Pancreas (tissue), 10 donors: ENCODE measurements around the gene CAMK1D. TPM values are rescaled to one million over a fixed set of nuclear protein-coding genes. Genes with fewer than 3 reads are reported as not detected.
"Not testable (repeated sequence)": the region's sequence is repeated elsewhere in the genome, so short reads cannot be mapped to it uniquely, and the experiment has no call there.

Experiments
- ATAC-seq, 4 donors: fragments of 200-7000 bp; cut with Tn5 transposase; one replicate each; pipeline versions ENCODE4 v1.8.0 to v1.9.1; 2020; ENCODE audit warnings: mild to moderate bottlenecking in 4 of 4, moderate library complexity in 4 of 4
- DNase-seq, 6 donors: peaks; one replicate each; pipeline ENCODE4 v3.0.0-alpha.2; 2020
- FAIRE-seq: peaks from 2 replicates; lab custom pipeline; 2012; peaks lifted over from hg19 to GRCh38; lab: Jason Lieb, UNC
- H3K27ac ChIP-seq, 4 donors: fragments of 200-600 bp; sonication (generic); 1 replicate in 3 of 4; 2 replicates in 1 of 4; pipeline versions ENCODE4 v1.5.0 to v1.8.0; 2020
- H3K27me3 ChIP-seq, 4 donors: fragments of 200-600 bp; one replicate each; pipeline ENCODE4 v1.8.0; 2021
- H3K36me3 ChIP-seq, 3 donors: fragments of 200-600 bp; sonication (generic) in 1 of 3; one replicate each; pipeline versions ENCODE4 v1.5.0 to v1.8.0; 2020 to 2021
- H3K4me1 ChIP-seq, 3 donors: fragments of 200-600 bp; one replicate each; pipeline ENCODE4 v1.8.0; 2021
- H3K4me3 ChIP-seq, 4 donors: fragments of 200-600 bp; sonication (generic) in 2 of 4; one replicate each; pipeline versions ENCODE4 v1.5.0 to v1.8.0; 2020 to 2021
- H3K9me3 ChIP-seq, 4 donors: fragments of 200-600 bp; one replicate each; pipeline ENCODE4 v1.8.0; 2021
- whole genome bisulfite sequencing, 2 donors: extraction: QIAGEN DNeasy Blood & Tissue Kit; methylation state at CpG; one replicate each; pipeline ENCODE4 v1.1.7; 2013; 5-methylcytosine and 5-hydroxymethylcytosine counted together
- intact Hi-C, 3 donors: fragments of 100-400 bp; cut with DNase I; formaldehyde crosslinking; loops; one replicate each; pipeline versions ENCODE4 v1.11.1 to v1.14.2; 2022
- polyA plus RNA-seq, 2 donors: library from polyadenylated mRNA; stranded (reverse); fragments of 200-250 nt; gene quantifications; one replicate each; pipeline ENCODE4 v1.2.3, GENCODE V29; 2013
- total RNA-seq, 6 donors: library from RNA; stranded (reverse); fragmentation: NEBNext Ultra II Directional in 4 of 6; extraction: Animal tissue kit (Norgen Biotek cat#: 25700) in 4 of 6; gene quantifications; one replicate each; pipeline versions ENCODE4 v1.2.1 to v1.2.4, GENCODE V29; 2021 to 2023
- TF ChIP-seq, protein P1 (sequence below), 4 donors: fragments of 200-600 bp; sonication (generic) in 3 of 4; IDR thresholded peaks; one replicate each; pipeline versions ENCODE4 v1.5.0 to v1.8.0; 2021; ENCODE audit warnings: antibody characterized with exemption in 4 of 4
- donor health status: healthy with polysubstance abuse.
- donor health status: DM: no; HTN: no; CAD: no; lungs with moderate emphysema.
- donor health status: DM: no; HTN: no; CAD: no.
- donor health status: control.
- donor health status: control.
- donor health status: Bipolar disorder and iron deficiency.
- donor health status: DM: yes; HTN: yes; CAD: no.
- donor health status: DM: no; HTN: no; CAD: no.
- donor health status: DM: no; HTN: no; CAD: no.
- donor health status: DM: yes; HTN: yes; CAD: no.

CAMK1D gene
- total and polyA plus RNA-seq, 8 donors = 2.9 to 30.1 (median 22.7) TPM

DNA sequence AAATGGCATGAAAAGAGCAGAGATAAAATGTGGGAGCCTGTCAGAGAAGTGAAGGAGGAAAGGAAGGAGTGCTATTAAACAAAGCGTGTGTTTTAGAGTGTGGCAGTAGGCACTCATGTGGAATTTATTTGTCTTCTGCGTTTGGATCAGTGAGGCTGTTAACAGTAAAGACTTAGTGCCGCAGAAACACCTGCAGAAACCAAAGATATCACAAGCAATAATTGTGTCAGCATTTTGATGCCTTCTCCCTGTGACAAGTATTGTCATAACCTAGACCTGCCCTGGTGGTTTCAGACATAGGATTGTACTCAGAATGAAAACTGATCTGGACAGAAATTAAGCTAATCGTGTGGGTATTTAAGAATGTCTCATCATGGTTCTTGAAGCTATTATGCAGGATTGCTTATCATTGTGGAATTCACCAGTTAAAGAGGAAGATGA, 191.0 kb downstream of the CAMK1D start:
- Histone ChIP-seq H3K4me3 (no peak overlapping the region), H3K9me3 (no peaks in the 10 kb centered on the region), H3K36me3 (no peaks in the 10 kb centered on the region), H3K27ac (no peak overlapping the region), H3K4me1 (peaks cover 0 to 5% (median 4%) of the 10 kb centered on the region in 3 donors), H3K27me3 (no peaks in the 10 kb centered on the region)
- WGBS, 2 donors = 54 to 62% methylated on average over 4 of the region's 4 CpGs
- TF ChIP-seq, protein P1, sequence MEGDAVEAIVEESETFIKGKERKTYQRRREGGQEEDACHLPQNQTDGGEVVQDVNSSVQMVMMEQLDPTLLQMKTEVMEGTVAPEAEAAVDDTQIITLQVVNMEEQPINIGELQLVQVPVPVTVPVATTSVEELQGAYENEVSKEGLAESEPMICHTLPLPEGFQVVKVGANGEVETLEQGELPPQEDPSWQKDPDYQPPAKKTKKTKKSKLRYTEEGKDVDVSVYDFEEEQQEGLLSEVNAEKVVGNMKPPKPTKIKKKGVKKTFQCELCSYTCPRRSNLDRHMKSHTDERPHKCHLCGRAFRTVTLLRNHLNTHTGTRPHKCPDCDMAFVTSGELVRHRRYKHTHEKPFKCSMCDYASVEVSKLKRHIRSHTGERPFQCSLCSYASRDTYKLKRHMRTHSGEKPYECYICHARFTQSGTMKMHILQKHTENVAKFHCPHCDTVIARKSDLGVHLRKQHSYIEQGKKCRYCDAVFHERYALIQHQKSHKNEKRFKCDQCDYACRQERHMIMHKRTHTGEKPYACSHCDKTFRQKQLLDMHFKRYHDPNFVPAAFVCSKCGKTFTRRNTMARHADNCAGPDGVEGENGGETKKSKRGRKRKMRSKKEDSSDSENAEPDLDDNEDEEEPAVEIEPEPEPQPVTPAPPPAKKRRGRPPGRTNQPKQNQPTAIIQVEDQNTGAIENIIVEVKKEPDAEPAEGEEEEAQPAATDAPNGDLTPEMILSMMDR (IDR thresholded peaks at IDR 0.05) = no peak
- no peak for FAIRE-seq
- DNase-seq = no peak
- intact Hi-C loops = no loop called here
- peak in 2 of 4 donors; percentile 8 to 40 for ATAC-seq

DNA sequence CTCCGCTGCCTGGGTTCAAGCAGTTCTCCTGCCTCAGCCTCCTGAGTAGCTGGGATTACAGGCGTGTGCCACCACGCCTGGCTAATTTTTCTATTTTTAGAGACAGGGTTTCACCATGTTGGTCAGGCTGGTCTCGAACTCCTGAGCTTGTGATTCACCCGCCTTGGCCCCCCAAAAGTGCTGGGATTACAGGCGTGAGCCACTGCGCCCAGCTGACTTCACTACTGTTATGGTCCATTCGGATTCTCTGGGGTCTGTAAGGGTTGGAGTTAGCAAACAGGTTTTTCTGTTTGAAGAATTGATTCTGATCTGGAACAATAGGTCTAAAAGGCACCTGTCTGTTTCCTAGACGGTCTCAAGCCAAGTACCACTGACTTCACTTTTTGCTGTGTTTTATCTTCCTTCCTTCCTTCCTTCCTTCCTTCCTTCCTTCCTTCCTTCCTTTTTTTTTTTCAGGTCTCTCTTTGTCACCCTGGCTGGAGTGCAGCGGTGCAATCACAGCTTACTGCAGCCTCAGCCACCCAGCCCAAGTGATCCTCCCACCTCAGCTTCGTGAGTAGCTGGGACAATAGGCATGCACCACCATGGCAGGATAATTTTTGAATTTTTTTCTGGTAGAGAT, 192.2 kb downstream of the CAMK1D start:
- Histone ChIP-seq H3K27me3 (no peaks in the 10 kb centered on the region), H3K4me1 (peaks cover 0 to 5% (median 4%) of the 10 kb centered on the region in 3 donors), H3K36me3 (no peaks in the 10 kb centered on the region), H3K4me3 (no peak overlapping the region), H3K27ac (no peak overlapping the region), H3K9me3 (no peaks in the 10 kb centered on the region)
- DNase-seq (no peak), ATAC-seq (no peak), FAIRE-seq (no peak)
- TF ChIP-seq, protein P1 (IDR thresholded peaks at IDR 0.05) = no peak
- WGBS, 2 donors = 82 to 88% methylated on average over 11 of the region's 11 CpGs
- intact Hi-C loops = no loop called here

DNA sequence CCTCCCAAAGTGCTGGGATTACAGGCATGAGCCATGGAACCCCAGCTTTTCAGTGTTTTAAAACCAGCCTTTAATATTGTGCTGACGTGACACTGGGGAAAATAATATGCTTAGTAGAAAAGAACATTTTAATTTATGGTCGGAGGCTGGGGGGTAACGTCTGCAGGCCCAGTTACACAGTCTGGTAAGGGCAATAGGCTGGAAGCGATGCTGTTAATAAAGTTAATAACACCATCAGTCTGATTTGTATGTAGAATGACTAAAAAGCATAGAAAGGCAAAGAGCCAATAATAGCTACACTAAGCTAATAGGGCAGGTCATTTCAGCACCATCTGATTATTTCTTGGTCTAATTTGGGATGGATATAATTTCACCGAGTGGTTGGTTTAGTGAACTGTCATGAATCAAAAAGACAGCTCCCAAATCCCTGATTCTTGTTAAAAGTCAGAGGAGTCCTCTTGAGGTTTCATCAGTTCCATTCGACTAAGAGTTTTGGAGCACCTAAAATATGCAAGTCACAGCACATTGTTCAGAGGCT, 192.9 kb downstream of the CAMK1D start:
- TF ChIP-seq, protein P1 (IDR thresholded peaks at IDR 0.05) = no peak
- intact Hi-C loops = no loop called here
- Histone ChIP-seq H3K36me3 (no peaks in the 10 kb centered on the region), H3K9me3 (no peaks in the 10 kb centered on the region), H3K27ac (no peak overlapping the region), H3K4me1 (peaks cover 0 to 5% (median 4%) of the 10 kb centered on the region in 3 donors), H3K4me3 (no peak overlapping the region), H3K27me3 (no peaks in the 10 kb centered on the region)
- FAIRE-seq (no peak), DNase-seq (no peak), ATAC-seq (no peak)
- 88 to 90% methylated on average over 6 of the region's 6 CpGs for WGBS, 2 donors

DNA sequence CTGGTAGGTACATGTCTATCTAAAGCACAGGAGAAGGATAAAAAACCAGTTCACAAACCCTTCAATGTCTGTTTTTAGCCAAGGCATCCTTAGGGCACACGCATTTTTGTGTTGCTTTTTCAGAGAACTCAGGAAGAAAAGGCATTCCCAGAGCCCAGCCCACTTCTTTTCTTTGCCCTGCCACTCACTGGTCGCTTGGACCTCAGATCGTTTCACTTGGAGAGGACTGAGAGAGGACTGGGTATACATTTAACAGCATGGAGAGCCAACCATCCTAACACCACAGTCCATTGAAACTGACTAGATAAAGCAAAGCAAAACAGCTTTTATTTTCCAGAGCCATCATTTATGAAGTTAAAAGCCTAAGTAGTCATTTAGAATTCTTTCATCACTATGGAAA, 194.2 kb downstream of the CAMK1D start:
- H3K36me3 ChIP-seq = no peaks in the 10 kb centered on the region
- no peak overlapping the region for H3K27ac ChIP-seq
- DNase-seq (no peak), ATAC-seq (no peak), FAIRE-seq (no peak)
- no peaks in the 10 kb centered on the region for H3K27me3 ChIP-seq
- TF ChIP-seq, protein P1 (IDR thresholded peaks at IDR 0.05) = no peak
- H3K4me3 ChIP-seq = no peak overlapping the region
- intact Hi-C loops = no loop called here
- peaks cover 0 to 5% (median 4%) of the 10 kb centered on the region in 3 donors for H3K4me1 ChIP-seq
- no peaks in the 10 kb centered on the region for H3K9me3 ChIP-seq
- WGBS, 2 donors = 84 to 91% methylated on average over 3 of the region's 3 CpGs

DNA sequence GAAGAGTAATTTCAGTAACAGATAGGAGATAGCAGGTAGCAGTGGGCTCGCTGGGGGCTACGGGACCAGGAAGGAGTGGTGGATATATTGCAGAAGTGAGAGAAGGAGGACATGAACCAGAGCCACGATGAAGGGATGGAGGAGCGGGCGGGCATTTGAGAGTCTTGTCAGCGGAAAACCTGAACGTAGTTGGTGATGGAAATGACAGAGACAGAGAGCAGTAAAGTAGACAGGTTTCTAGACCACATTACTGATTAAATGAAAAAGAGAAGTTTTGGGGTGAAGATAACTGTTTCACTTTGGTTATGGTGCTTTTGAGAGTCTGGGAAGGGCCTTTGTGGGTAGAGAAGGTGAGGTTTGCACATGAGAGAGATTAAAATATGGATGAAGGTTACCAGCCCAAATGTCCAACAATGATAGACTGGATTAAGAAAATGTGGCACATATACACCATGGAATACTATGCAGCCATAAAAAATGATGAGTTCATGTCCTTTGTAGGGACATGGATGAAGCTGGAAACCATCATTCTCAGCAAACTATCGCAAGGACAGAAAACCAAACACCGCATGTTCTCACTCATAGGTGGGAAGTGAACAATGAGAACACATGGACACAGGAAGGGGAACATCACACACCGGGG, 196.9 kb downstream of the CAMK1D start:
- FAIRE-seq, H3K27me3 ChIP-seq, H3K9me3 ChIP-seq, DNase-seq, H3K27ac ChIP-seq, H3K36me3 ChIP-seq, H3K4me3 ChIP-seq, H3K4me1 ChIP-seq, ATAC-seq, intact Hi-C loops: not testable (repeated sequence)
- WGBS, 2 donors = 96 to 98% methylated on average over 10 of the region's 10 CpGs
